GM18508 (cell line): ENCODE data around the gene OSTM1.

Experiments used
- ATAC-seq: cut with Tn5 transposase; IDR thresholded peaks from one replicate; pipeline ENCODE4 v1.9.1; 2021; ENCODE audit warnings: moderate number of reproducible peaks; ENCODE audit not compliant: insufficient read depth, unreplicated experiment

Gene OSTM1

GRCh38 chr6:108105571-108105970 lies 31.0 kb upstream of the OSTM1 start:
- no peak for ATAC-seq

- no peak for ATAC-seq
Measured at GRCh38 chr6:108102965-108103364, 28.4 kb upstream of the OSTM1 start.

GRCh38 chr6:108100003-108100402 lies 25.5 kb upstream of the OSTM1 start:
- no peak for ATAC-seq

GRCh38 chr6:108097882-108098281 lies 23.3 kb upstream of the OSTM1 start:
- ATAC-seq: no peak

GRCh38 chr6:108093781-108094300 lies 19.3 kb upstream of the OSTM1 start:
- no peak for ATAC-seq

GRCh38 chr6:108091288-108091687 lies 16.7 kb upstream of the OSTM1 start:
- ATAC-seq: no peak

GRCh38 chr6:108083349-108083748 lies 8.8 kb upstream of the OSTM1 start:
- ATAC-seq: no peak

GRCh38 chr6:108082539-108082938 lies 8.0 kb upstream of the OSTM1 start:
- ATAC-seq: no peak

- no peak for ATAC-seq
Measured at GRCh38 chr6:108080010-108080780, 5.7 kb upstream of the OSTM1 start.

- no peak for ATAC-seq
Measured at GRCh38 chr6:108078191-108078590, 3.6 kb upstream of the OSTM1 start.

GRCh38 chr6:108074057-108074358 lies 533 bp downstream of the OSTM1 start:
- no peak for ATAC-seq

- no peak for ATAC-seq
Measured at GRCh38 chr6:108071736-108072276, 2.7 kb downstream of the OSTM1 start.

- no peak for ATAC-seq
Measured at GRCh38 chr6:108068618-108069017, 5.9 kb downstream of the OSTM1 start.

GRCh38 chr6:108068182-108068581 lies 6.4 kb downstream of the OSTM1 start:
- no peak for ATAC-seq

- no peak for ATAC-seq
Measured at GRCh38 chr6:108052706-108053105, 21.8 kb downstream of the OSTM1 start.

- no peak for ATAC-seq
Measured at GRCh38 chr6:108051481-108051880, 23.1 kb downstream of the OSTM1 start.

GRCh38 chr6:108039681-108040080 lies 34.9 kb downstream of the OSTM1 start:
- no peak for ATAC-seq

- no peak for ATAC-seq
Measured at GRCh38 chr6:108036884-108037283, 37.7 kb downstream of the OSTM1 start.

- no peak for ATAC-seq
Measured at GRCh38 chr6:108031968-108032367, 42.6 kb downstream of the OSTM1 start.

GRCh38 chr6:108030211-108030610 lies 44.3 kb downstream of the OSTM1 start:
- ATAC-seq: no peak

- no peak for ATAC-seq
Measured at GRCh38 chr6:108029226-108029921, 45.2 kb downstream of the OSTM1 start.

GRCh38 chr6:108027594-108027993 lies 46.9 kb downstream of the OSTM1 start:
- no peak for ATAC-seq
